ENCODE measurements around the gene KIF21B.

KIF21B gene

DNA sequence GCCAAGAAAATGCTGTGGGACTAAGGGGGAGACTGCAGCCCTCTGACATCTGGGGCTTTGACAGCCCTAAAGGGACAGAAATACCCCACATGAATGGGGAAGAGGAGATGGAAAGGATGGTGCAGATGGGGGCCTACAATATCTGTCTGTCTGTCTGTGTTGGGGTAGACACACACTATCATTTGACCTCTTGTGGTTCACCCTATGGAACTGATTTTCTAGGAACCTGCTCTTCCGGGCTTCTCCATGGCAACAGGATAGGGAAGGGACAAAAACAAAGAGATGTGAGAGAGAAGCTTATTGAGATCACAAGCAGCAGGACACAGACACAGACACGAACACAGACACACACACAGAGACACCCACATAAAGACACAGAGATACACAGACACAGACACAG lies 17.1 kb downstream of the KIF21B start:
- no peak for TF ChIP-seq POLR2AphosphoS5 (IDR thresholded peaks at IDR 0.05; ENCODE audit: low read depth, low read length)
- no peak for TF ChIP-seq POLR2A (IDR thresholded peaks at IDR 0.05; ENCODE audit: low read depth, low read length)
- TF ChIP-seq TAF1 (IDR thresholded peaks at IDR 0.05; ENCODE audit: borderline replicate concordance, low read depth, low read length): no peak
- FAIRE-seq: no peak
- no peak for DNase-seq (ENCODE audit: insufficient read length)

DNA sequence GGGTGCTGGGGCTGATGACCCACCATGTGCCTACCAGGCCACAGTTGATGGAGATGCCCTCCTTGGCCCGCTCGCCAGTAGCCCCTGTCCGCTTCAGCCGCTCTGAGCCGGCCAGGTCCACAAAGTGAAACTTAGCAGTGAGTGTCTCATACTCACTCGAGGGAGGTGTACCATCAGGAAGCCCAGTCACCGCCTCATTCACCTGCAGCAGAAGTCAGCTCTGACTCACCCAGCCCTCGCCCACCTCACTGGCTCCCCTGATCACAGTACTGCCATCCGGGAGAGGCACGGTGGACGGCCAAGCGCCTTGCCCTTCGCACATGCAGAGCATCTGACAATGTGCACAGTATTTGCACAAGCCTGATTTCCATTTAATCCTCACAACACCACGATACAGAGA lies 18.8 kb downstream of the KIF21B start:
- no peak for TF ChIP-seq POLR2A (IDR thresholded peaks at IDR 0.05; ENCODE audit: low read depth, low read length)
- no peak for TF ChIP-seq TAF1 (IDR thresholded peaks at IDR 0.05; ENCODE audit: borderline replicate concordance, low read depth, low read length)
- no peak for TF ChIP-seq POLR2AphosphoS5 (IDR thresholded peaks at IDR 0.05; ENCODE audit: low read depth, low read length)
- FAIRE-seq (no peak), DNase-seq (ENCODE audit: insufficient read length) (no peak)

DNA sequence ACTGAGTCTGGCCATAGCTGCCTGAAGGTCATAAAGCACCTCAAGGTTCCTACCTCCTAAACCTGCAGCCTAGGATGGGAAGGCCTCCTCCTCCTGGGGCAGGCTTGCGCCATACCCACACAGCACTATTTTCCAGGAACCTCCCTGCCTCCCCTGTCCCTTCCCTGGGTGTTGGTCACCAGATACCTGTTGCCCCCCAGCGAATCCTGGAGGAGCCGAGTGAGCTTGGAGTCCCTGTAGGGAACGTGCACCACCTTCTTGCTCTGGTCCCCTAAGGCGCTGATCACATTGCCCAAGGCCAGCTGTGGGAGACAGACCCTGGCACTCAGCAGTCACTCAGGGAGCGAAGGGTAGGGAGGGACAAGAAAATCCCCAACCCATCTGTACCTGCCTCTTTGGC lies 19.4 kb downstream of the KIF21B start:
- no peak for DNase-seq (ENCODE audit: insufficient read length)
- TF ChIP-seq POLR2A (IDR thresholded peaks at IDR 0.05; ENCODE audit: low read depth, low read length) (no peak), TAF1 (IDR thresholded peaks at IDR 0.05; ENCODE audit: borderline replicate concordance, low read depth, low read length) (no peak), POLR2AphosphoS5 (IDR thresholded peaks at IDR 0.05; ENCODE audit: low read depth, low read length) (no peak)
- FAIRE-seq: no peak

DNA sequence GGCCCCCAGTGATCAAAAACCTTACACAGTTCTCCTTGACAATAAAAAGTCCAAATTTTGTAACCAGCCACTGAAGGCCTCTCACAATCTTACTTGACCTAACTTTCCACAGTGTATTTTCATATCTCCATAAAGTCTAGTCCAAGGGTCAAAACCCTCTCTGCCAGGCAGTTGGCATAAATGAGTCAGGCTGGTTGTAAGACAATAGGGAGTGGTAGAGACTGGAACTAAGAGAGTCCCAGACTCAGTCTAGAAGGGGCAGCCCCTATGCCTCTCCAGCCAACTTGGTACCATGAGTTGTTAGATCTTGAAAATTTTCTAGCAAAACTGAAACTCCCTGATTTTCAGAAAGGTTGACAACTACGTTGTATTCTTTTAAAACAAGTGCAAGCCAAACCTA lies 21.0 kb downstream of the KIF21B start:
- FAIRE-seq (no peak), DNase-seq (ENCODE audit: insufficient read length) (no peak)
- TF ChIP-seq POLR2A (IDR thresholded peaks at IDR 0.05; ENCODE audit: low read depth, low read length) (no peak), TAF1 (IDR thresholded peaks at IDR 0.05; ENCODE audit: borderline replicate concordance, low read depth, low read length) (no peak), POLR2AphosphoS5 (IDR thresholded peaks at IDR 0.05; ENCODE audit: low read depth, low read length) (no peak)

DNA sequence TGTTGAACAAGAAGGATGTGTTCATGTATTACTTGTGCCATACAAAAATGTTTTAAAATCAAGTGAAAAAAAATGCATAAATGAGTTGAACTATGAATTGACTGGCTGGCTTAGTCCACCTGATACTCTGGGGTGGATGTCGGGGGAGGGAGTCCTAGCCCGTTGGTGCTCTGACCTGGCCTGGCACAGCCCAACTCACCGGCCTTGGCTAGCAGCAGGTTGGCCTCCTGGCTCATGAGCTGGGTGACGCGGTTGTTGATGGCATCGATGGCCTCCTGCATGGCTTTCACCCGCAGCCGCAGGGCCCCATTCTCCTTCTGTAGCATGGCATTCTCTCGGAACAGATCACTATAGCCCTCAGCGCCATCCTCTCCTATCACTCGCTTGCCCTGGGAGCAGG lies 21.6 kb downstream of the KIF21B start:
- TF ChIP-seq POLR2A (IDR thresholded peaks at IDR 0.05; ENCODE audit: low read depth, low read length) (no peak), POLR2AphosphoS5 (IDR thresholded peaks at IDR 0.05; ENCODE audit: low read depth, low read length) (no peak), TAF1 (IDR thresholded peaks at IDR 0.05; ENCODE audit: borderline replicate concordance, low read depth, low read length) (no peak)
- DNase-seq (ENCODE audit: insufficient read length) (no peak), FAIRE-seq (no peak)

DNA sequence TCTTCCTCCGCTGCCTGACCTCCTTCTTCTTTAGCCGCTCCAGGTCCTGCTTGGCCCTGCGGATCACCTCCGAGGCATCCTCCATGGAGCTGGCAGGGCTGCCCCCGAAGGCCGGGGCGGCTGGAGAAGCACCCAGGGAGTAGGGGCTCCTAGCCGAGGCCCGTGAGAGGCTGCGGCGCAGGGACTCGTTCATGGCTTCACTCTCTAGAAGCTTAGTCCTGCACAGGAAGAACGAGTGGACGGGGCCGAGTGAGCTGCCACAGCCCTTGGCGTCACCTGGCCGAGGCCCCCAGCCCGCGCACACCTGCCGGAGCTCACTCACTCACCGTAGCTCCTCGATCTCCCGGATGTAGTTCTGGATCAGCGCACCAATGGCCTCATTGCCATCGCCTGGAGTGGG lies 23.1 kb downstream of the KIF21B start:
- FAIRE-seq: no peak
- DNase-seq (ENCODE audit: insufficient read length): no peak
- TF ChIP-seq TAF1 (IDR thresholded peaks at IDR 0.05; ENCODE audit: borderline replicate concordance, low read depth, low read length) (no peak), POLR2AphosphoS5 (IDR thresholded peaks at IDR 0.05; ENCODE audit: low read depth, low read length) (no peak), POLR2A (IDR thresholded peaks at IDR 0.05; ENCODE audit: low read depth, low read length) (no peak)

DNA sequence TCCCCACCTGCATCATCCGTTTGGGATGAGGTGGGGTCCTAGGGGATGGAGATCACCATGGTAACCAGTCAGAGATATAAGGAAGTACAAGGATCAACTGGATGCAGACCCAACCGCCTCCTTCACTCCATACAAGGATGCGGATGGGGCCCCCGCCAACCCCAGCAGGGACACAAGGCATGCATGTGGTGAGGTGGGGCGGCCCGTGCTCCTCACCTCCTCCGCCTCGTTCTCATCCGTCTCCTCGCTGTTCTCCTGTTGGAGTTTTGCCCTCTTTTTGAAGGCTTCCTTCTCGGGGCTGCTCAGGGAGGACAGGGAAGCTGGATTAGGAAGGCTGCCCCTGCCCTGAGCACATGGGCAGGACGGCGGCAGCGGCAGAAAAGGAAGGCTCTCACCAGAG lies 23.8 kb downstream of the KIF21B start:
- FAIRE-seq (no peak), DNase-seq (ENCODE audit: insufficient read length) (no peak)
- TF ChIP-seq POLR2AphosphoS5 (IDR thresholded peaks at IDR 0.05; ENCODE audit: low read depth, low read length) (no peak), POLR2A (IDR thresholded peaks at IDR 0.05; ENCODE audit: low read depth, low read length) (no peak), TAF1 (IDR thresholded peaks at IDR 0.05; ENCODE audit: borderline replicate concordance, low read depth, low read length) (no peak)

DNA sequence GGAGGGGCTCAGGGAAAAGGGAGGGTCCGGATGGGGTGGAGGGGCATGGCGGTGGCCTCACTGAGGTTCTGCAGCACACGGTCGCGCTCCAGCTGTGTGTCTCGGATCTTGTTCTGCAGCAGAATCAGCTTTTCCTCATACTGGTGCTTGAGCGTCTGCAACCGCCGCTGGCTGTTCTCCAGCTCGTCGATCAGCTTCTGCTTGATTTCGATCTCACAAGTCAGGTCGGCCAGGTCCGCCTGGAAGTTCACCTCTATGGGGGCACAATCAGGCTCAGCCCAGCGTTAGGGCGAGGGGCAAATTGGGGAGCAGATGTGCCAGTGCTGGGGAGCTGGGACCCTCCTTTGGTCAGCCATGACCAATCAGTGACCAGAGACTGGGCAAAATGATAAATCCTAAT lies 25.2 kb downstream of the KIF21B start:
- no peak for DNase-seq (ENCODE audit: insufficient read length)
- TF ChIP-seq POLR2A (IDR thresholded peaks at IDR 0.05; ENCODE audit: low read depth, low read length): no peak
- TF ChIP-seq POLR2AphosphoS5 (IDR thresholded peaks at IDR 0.05; ENCODE audit: low read depth, low read length): no peak
- no peak for TF ChIP-seq TAF1 (IDR thresholded peaks at IDR 0.05; ENCODE audit: borderline replicate concordance, low read depth, low read length)
- no peak for FAIRE-seq

DNA sequence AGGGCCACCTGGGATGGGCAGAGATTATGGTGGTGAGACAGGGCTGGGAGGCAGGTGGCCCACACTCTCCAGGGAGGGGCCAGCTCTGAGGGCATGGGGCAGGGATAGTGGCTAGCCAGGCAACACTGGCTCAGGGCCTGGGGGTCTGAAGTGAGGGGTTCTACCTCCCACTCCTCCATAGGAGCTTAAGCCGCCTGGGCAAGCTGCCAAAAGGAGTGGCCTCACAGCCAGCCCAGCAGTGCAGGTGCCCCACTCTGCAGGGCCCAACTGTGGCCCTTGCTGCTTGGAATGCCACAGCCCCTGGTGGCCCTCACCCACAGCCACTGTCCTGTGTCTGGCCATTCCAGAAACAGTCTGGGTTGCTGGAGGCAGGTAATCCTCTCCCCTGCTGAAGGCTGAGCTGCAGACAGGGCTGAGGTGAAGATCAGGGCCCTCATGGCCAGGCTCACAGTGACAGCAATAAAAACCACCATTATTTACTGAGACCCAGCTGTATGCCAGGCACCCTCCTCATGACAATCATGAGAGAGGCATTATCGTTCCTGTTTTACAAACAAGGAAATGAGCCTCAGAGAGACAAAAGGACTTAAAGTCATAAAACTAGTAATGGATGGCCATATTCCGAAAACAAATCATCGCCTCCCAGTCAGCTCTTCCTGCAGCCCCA lies 31.0 kb downstream of the KIF21B start:
- TF ChIP-seq POLR2AphosphoS5 (IDR thresholded peaks at IDR 0.05; ENCODE audit: low read depth, low read length): no peak
- TF ChIP-seq POLR2A (IDR thresholded peaks at IDR 0.05; ENCODE audit: low read depth, low read length): no peak
- TF ChIP-seq TAF1 (IDR thresholded peaks at IDR 0.05; ENCODE audit: borderline replicate concordance, low read depth, low read length): no peak
- DNase-seq (ENCODE audit: insufficient read length) (no peak), FAIRE-seq (no peak)

DNA sequence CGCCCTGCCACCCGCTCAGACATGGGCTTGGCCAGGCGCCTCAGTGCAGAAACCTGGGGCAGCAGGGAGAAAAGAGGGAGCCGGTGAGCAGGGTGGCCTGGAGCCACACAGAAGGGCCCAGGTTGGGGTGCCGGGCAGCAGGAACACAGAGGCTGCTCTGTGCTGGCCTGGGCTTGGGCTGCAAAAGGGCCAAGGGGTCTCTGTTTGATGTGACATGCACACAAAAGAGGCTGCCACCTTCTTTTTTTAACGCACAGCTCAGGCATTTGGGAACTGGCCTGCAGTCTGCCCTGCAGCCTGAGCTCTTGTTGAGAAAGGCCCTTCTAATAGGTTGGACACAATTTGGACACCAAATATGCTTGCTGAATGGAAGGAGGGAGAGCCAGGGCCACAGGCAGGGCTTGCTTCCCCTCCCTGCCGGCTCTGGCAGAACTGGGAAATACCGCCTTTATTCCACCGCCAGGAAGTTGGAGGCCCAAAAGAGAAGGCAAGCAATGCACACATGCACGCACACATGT lies 32.4 kb downstream of the KIF21B start:
- DNase-seq (ENCODE audit: insufficient read length): no peak
- FAIRE-seq: no peak
- TF ChIP-seq POLR2AphosphoS5 (IDR thresholded peaks at IDR 0.05; ENCODE audit: low read depth, low read length) (no peak), TAF1 (IDR thresholded peaks at IDR 0.05; ENCODE audit: borderline replicate concordance, low read depth, low read length) (no peak), POLR2A (IDR thresholded peaks at IDR 0.05; ENCODE audit: low read depth, low read length) (no peak)

DNA sequence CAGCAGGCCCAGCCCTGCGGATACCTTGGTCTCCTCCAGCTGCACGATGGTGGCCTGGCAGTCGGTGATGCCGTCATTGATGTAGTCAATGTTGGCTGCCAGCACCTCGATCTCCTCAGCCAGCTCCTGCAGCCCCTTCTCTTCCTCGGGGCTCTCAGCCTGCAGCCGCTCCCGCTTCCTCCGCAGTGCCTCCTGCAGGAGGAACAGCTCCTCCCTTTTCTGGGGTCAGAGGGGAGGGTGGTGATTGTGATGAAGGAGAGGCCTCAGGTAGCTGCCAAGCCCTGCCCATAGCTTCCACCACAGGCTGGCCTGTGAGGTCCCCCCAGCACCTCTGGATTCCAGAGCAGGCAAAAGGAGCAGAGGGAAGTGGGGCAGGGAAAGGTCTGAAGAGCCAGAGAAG lies 33.4 kb downstream of the KIF21B start:
- no peak for FAIRE-seq
- no peak for TF ChIP-seq POLR2A (IDR thresholded peaks at IDR 0.05; ENCODE audit: low read depth, low read length)
- TF ChIP-seq TAF1 (IDR thresholded peaks at IDR 0.05; ENCODE audit: borderline replicate concordance, low read depth, low read length): no peak
- TF ChIP-seq POLR2AphosphoS5 (IDR thresholded peaks at IDR 0.05; ENCODE audit: low read depth, low read length): no peak
- no peak for DNase-seq (ENCODE audit: insufficient read length)

DNA sequence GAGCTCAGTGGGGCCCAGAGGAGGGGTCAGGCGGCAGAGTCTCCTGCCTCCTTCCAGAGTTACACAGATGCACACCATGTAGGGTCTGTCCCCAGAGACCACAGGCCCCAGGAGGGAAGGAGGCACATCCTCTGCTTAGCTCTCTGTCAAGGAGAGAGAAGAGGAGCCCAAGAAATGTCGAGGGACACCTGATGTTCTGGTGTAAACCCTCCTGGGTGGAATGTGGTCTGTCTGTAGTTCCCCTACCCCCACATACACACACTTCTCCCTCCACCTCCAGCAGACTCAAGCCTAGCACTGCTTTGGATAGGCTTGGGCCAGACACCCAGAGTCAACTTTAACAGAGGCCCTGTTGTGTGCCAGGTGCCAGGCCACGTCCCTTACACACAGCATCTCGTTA lies 34.2 kb downstream of the KIF21B start:
- FAIRE-seq: no peak

More for the DNA sequence above, 34.2 kb downstream of the KIF21B start:
- DNase-seq (ENCODE audit: insufficient read length): no peak
- TF ChIP-seq POLR2A (IDR thresholded peaks at IDR 0.05; ENCODE audit: low read depth, low read length) (no peak), POLR2AphosphoS5 (IDR thresholded peaks at IDR 0.05; ENCODE audit: low read depth, low read length) (no peak)
